Mucosa of rectum (tissue), 2 donors: ENCODE data around the gene VOPP1.
"Not testable (repeated sequence)": the region's sequence is repeated elsewhere in the genome, so short reads cannot be mapped to it uniquely, and the experiment has no call there.

Source experiments
- H3K27ac ChIP-seq, 2 donors: one replicate each; pipeline ENCODE4 v1.7.0; 2013; ENCODE audit warnings: inconsistent platforms in 2 of 2, low read depth in 2 of 2, low read length in 2 of 2
- H3K27me3 ChIP-seq, 2 donors: one replicate each; pipeline ENCODE4 v1.7.0; 2013; ENCODE audit warnings: low read length in 2 of 2; ENCODE audit not compliant: control insufficient read depth in 2 of 2, insufficient read depth in 2 of 2
- H3K36me3 ChIP-seq, 2 donors: one replicate each; pipeline ENCODE4 v1.7.0; 2013; ENCODE audit warnings: low read length in 2 of 2; ENCODE audit not compliant: control insufficient read depth in 2 of 2, insufficient read depth in 2 of 2
- H3K4me1 ChIP-seq, 2 donors: one replicate each; pipeline ENCODE4 v1.7.0; 2013; ENCODE audit warnings: low read length in 2 of 2, mild to moderate bottlenecking in 1 of 2; ENCODE audit not compliant: control insufficient read depth in 2 of 2, insufficient read depth in 2 of 2
- H3K4me3 ChIP-seq, 2 donors: one replicate each; pipeline ENCODE4 v1.7.0; 2013; ENCODE audit warnings: low read length in 2 of 2
- H3K9ac ChIP-seq, 2 donors: one replicate each; pipeline ENCODE4 v1.7.0; 2013; ENCODE audit warnings: low read length in 2 of 2, low read depth in 1 of 2, mild to moderate bottlenecking in 1 of 2
- H3K9me3 ChIP-seq, 2 donors: one replicate each; pipeline ENCODE4 v1.7.0; 2013; ENCODE audit warnings: low read length in 2 of 2; ENCODE audit not compliant: control insufficient read depth in 2 of 2
- donor health status: healthy.
- donor health status: Normal muscosa, but diverticular disease.

VOPP1 gene

DNA sequence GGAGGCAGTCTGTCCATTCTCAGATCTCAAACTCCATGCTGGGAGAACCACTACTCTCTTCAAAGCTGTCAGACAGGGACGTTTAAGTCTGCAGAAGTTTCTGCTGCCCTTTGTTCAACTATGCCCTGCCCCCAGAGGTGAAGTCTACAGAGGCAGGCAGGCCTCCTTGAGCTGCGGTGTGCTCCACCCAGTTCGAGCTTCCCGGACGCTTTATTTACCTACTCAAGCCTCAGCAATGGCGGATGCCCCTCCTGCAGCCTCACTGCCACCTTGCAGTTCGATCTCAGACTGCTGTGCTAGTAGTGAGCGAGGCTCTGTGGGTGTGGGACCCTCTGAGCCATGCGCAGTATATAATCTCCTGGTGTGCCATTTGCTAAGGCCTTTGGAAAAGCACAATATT is 10.4 kb upstream of the VOPP1 start:
- not testable (repeated sequence) for H3K36me3 ChIP-seq, H3K9ac ChIP-seq, H3K4me3 ChIP-seq, H3K4me1 ChIP-seq, H3K9me3 ChIP-seq, H3K27ac ChIP-seq, H3K27me3 ChIP-seq

DNA sequence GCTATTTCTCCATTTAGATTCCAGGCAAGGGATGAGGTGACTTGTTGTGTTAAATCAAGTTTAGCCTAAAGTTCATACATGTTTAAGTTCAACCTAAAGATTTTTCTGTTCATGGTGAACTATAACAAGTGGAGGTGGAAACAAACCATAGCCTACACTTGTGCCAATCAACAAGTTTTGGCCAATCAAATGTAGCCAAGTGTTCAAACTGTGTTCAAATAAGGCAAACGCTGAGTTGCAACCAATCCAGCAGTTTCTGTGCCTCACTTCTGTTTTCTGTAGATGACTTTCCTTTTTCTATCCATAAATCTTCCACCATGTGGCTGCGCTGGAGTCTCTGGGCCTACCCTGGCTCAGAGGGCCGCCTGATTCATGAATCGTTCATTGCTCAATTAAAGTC is 4.5 kb upstream of the VOPP1 start:
- no peaks in the 10 kb centered on the region for H3K9me3 ChIP-seq
- peaks cover 10 to 11% of the 10 kb centered on the region in 2 donors for H3K4me1 ChIP-seq
- H3K4me3 ChIP-seq, result no peak overlapping the region
- no peaks in the 10 kb centered on the region for H3K36me3 ChIP-seq
- H3K27me3 ChIP-seq, result no peaks in the 10 kb centered on the region
- H3K27ac ChIP-seq, result no peak overlapping the region
- H3K9ac ChIP-seq, result no peak overlapping the region

DNA sequence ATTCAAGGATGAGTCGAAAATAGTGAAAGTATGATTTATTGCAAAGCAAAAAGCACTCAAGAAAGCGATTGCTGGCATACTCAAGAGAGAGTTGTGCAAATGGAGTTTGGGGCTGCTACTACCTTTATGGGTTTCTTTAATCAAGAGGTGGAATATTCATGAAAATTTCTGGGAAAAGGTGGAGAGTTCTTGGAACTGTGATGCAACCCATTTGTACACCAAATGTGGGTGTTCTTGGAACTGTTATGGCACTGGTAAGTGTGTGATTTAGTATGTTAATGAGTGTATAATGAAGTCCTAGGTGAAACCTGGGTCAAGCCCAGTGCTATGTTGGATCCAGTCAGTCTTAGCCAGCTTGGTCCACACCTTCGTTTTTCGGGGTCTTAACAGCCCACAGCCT is 3.4 kb upstream of the VOPP1 start:
- Histone ChIP-seq H3K4me3 (no peak overlapping the region), H3K27me3 (no peaks in the 10 kb centered on the region), H3K9me3 (no peaks in the 10 kb centered on the region), H3K4me1 (peaks cover 10 to 11% of the 10 kb centered on the region in 2 donors), H3K27ac (no peak overlapping the region), H3K9ac (no peak overlapping the region), H3K36me3 (no peaks in the 10 kb centered on the region)

DNA sequence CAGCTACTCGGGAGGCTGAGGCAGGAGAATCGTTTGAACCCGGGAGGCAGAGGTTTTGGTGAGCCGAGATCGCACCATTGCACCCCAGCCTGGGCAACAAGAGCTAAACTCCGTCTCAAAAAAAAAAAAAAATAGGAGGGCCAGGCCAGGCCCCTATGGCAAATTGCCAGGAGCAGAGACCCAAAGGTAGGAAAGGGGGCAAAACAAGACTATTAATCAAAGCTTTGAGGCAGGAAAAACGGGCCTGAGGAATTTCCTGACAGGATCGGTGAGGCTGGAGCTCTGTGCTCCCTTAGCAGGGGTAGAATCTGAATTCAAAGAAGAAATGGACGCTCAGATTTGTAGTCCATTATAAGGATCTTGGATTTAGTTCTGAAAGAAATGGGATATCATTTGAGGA is 2.8 kb upstream of the VOPP1 start:
- Histone ChIP-seq H3K4me3 (no peak overlapping the region), H3K27me3 (no peaks in the 10 kb centered on the region), H3K36me3 (no peaks in the 10 kb centered on the region), H3K9me3 (no peaks in the 10 kb centered on the region), H3K4me1 (peaks cover 13 to 14% of the 10 kb centered on the region in 2 donors), H3K27ac (no peak overlapping the region), H3K9ac (no peak overlapping the region)

DNA sequence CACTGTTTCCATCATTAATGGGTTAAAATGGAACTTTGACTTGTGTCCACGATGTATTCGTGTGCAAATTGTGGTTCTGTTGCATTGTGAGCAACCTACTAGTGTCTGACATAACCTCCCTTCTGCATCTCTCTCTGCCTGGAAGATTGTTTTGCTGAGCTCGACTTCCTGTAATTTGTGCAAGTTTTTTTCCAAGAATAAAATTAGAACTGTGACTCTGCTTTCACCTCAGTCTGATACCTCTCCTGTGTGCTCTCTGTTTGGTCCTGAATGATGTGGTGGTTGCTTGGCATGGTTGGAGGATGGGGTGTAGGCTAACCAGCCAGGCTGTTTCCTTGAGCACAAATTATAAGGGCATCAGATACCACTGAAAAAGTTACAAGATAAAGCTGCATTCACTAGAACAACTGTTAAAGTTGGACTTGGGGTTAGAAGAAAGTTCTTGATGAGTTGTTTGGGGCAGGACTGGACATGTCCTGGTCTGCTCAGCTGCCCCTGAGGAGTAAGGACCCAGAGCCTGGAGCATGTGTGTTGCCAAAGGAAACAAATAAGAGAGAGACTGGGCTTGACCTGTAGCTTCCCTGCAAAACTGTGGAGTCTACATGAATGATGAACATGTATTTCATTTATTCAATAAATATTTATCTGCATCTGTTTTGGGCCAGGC is 1.9 kb upstream of the VOPP1 start:
- H3K9me3 ChIP-seq, result no peaks in the 10 kb centered on the region
- no peaks in the 10 kb centered on the region for H3K36me3 ChIP-seq
- H3K4me3 ChIP-seq, result no peak overlapping the region
- H3K9ac ChIP-seq, result no peak overlapping the region
- H3K4me1 ChIP-seq, result peaks cover 19 to 21% of the 10 kb centered on the region in 2 donors
- no peak overlapping the region for H3K27ac ChIP-seq
- H3K27me3 ChIP-seq, result no peaks in the 10 kb centered on the region

DNA sequence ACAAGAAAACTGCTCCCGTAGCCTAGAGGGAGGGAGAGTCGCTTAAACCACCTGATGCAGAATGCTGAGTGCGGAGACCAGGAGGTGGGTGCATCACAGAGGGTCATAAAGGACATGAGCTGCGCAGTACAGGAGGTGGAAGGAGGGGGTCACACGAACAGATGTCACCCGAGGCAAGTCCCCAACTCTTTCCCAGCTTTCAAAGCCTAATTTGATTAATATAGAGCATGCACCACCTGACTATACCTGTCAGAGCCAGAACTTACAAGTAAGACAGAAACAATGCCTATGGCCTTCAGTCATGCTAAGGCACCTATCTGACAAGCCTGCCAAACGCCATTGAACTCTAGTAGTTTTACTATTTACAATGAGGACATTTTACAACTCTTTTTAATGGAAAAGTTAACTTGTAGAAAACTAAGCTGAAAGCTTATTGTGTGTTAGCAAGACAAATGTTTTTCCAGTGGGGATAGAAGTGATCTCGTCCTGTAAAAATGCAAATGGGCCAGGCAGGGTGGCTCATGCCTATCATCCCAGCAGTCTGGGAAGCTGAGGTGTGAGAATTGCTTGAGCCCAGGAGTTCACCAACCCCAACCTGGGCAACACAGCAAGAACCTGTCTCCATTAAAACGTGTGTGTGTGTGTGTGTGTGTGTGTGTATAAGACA is 1.1 kb upstream of the VOPP1 start:
- peak overlapping the region; percentile 85 to 87 for H3K4me3 ChIP-seq

DNA sequence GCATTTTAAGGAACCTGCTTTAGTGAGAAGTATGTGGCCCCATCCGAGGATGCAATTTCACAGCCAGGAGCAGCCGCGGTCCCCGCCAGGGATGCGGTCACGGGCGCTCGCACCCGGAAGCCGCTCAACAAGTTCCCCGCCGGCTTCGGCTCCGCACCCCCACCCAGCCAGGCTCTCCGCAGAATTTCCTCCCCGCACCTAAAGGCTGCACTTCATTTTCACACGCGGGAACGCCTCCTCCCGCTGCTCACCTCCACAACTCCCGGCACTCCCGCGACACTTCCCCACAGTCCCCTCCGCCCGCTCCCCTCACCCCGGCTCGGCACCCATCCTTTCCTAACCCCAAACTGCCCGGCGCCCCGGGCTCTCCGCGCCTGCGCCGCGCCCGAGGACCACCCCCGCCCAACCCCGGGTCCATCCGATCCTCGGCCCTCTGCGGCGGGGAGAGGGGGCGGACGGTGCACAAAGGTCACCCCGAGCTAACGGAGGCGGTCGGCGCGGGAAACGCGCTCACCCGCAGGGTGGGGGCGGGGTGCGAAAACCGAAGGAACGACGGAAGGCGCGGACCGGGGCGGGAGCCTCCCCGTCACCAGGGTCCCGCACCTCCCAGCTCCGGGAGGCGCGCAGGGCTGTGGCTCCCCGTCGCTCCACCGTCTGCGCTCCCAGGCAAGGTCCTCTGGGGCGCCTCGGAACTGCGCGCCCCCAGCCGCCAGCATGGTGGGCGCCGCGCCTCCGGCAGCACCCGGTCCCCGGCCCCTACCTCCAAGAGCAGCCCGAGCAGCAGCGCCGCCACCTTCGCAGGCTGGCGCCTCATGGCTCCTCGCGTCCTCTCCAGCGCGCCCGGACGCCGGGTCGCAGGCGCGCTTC is 558 bp downstream of the VOPP1 start:
- H3K4me1 ChIP-seq, result peaks cover 22 to 26% of the 10 kb centered on the region in 2 donors
- H3K36me3 ChIP-seq, result no peaks in the 10 kb centered on the region
- H3K27me3 ChIP-seq, result no peaks in the 10 kb centered on the region
- peak overlapping the region; percentile 79 to 82 for H3K9ac ChIP-seq
- no peaks in the 10 kb centered on the region for H3K9me3 ChIP-seq
- H3K27ac ChIP-seq, result peak overlapping the region; percentile 80 to 86
- H3K4me3 ChIP-seq, result peak overlapping the region; percentile 79 to 85

More for the DNA sequence above, 1.1 kb upstream of the VOPP1 start:
- Histone ChIP-seq H3K4me1 (peaks cover 19 to 26% of the 10 kb centered on the region in 2 donors), H3K36me3 (no peaks in the 10 kb centered on the region), H3K27ac (peak overlapping the region in 1 of 2 donors; percentile 90), H3K9me3 (no peaks in the 10 kb centered on the region), H3K27me3 (no peaks in the 10 kb centered on the region), H3K9ac (peak overlapping the region; percentile 85 to 91)

DNA sequence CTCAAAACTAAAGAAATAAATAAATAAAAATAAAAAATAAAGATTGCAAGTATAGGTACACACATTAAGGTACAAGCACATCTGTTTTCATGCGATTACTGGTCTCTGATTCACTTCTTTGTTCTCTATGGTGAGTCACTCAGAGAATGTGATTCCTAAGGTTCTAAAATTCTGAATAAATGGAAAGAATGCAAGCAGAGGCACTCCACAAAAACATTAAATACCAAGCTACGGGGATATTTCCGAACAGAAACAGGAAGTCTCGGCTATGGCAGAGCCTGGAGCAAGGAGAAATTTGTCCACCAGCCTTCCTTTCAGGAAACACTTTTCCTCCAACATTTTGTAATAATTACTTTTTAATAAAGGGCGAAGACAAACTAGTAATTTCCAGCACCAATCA is 1.4 kb downstream of the VOPP1 start:
- no peaks in the 10 kb centered on the region for H3K9me3 ChIP-seq
- no peaks in the 10 kb centered on the region for H3K27me3 ChIP-seq
- peak overlapping the region; percentile 79 to 85 for H3K4me3 ChIP-seq
- peak overlapping the region; percentile 80 to 86 for H3K27ac ChIP-seq
- no peaks in the 10 kb centered on the region for H3K36me3 ChIP-seq
- H3K4me1 ChIP-seq, result peaks cover 27 to 28% of the 10 kb centered on the region in 2 donors
- peak overlapping the region; percentile 79 to 82 for H3K9ac ChIP-seq

DNA sequence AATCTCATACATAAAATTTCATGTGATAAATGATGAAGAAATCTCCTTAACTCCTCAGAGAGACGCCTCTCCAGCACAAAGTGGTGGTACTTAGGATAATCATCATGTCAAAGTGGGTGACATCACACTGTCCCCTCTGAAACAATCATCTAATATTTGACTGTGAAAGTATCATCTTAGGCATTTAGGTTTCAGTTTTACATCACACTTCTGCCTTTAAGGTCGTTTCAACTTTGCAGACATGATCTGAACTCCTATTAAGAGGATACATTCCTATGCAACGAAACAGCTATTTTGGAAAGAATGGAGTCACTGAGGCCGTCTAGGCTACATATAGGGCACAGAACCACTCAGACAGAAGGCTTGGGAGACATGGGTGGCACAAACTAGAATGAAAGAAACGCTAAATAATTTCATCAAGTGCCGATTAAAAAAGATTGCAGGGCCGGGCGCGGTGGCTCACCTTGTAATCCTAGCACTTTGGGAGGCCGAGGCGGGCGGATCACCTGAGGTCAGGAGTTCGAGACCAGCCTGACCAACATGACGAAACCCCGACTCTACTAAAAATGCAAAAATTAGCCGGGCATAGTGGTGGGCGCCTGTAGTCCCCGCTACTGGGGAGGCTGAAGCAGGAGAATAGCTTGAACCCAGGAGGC is 2.0 kb downstream of the VOPP1 start:
- no peaks in the 10 kb centered on the region for H3K36me3 ChIP-seq
- peak overlapping the region; percentile 38 to 86 for H3K27ac ChIP-seq
- H3K27me3 ChIP-seq, result no peaks in the 10 kb centered on the region
- H3K4me1 ChIP-seq, result peaks cover 32 to 33% of the 10 kb centered on the region in 2 donors
- peak overlapping the region in 1 of 2 donors; percentile 85 for H3K4me3 ChIP-seq
- H3K9ac ChIP-seq, result peak overlapping the region in 1 of 2 donors; percentile 24
- H3K9me3 ChIP-seq, result no peaks in the 10 kb centered on the region
